Colonic mucosa (tissue), 4 donors: ENCODE results near the gene CLEC4A. TPM values are rescaled to one million over a fixed set of nuclear protein-coding genes. Genes with fewer than 3 reads are reported as not detected.
"Not testable (repeated sequence)": the region's sequence is repeated elsewhere in the genome, so short reads cannot be mapped to it uniquely, and the experiment has no call there.

Experiments
- DNase-seq: peaks from one replicate; pipeline ENCODE4 v3.0.0-alpha.2; 2020
- H3K27ac ChIP-seq: fragments of 200-600 bp; one replicate; pipeline ENCODE4 v1.8.0; 2021
- H3K27me3 ChIP-seq: fragments of 200-600 bp; one replicate; pipeline ENCODE4 v1.8.0; 2021
- H3K36me3 ChIP-seq: fragments of 200-600 bp; one replicate; pipeline ENCODE4 v1.8.0; 2021
- H3K4me1 ChIP-seq: fragments of 200-600 bp; one replicate; pipeline ENCODE4 v1.8.0; 2021; ENCODE audit warnings: mild to moderate bottlenecking
- H3K4me3 ChIP-seq: fragments of 200-600 bp; one replicate; pipeline ENCODE4 v1.8.0; 2021
- H3K9ac ChIP-seq, 2 donors: one replicate each; pipeline ENCODE4 v1.7.0; 2013; ENCODE audit warnings: control low read depth in 2 of 2, low read depth in 2 of 2, low read length in 2 of 2
- H3K9me3 ChIP-seq: fragments of 200-600 bp; one replicate; pipeline ENCODE4 v1.8.0; 2021
- CTCF ChIP-seq: fragments of 200-600 bp; IDR thresholded peaks from one replicate; pipeline ENCODE4 v1.8.0; 2022; ENCODE audit warnings: antibody characterized with exemption, mild to moderate bottlenecking
- intact Hi-C: fragments of 100-400 bp; cut with DNase I; formaldehyde crosslinking; loops from one replicate; pipeline ENCODE4 v1.14.1; 2022
- total RNA-seq, 2 donors: library from RNA; stranded (reverse); fragmentation: NEBNext Ultra II Directional in 1 of 2; extraction: Animal tissue kit (Norgen Biotek cat#: 25700) in 1 of 2; gene quantifications; one replicate each; pipeline ENCODE4 v1.2.1, GENCODE V29; 2021
- donor health status: healthy.
- donor health status: DM: no; HTN: no; CAD: no.
- donor health status: DM: no; HTN: no; CAD: no.

CLEC4A gene
- total RNA-seq, 2 donors from 2014 or later: 1.8 TPM

DNA sequence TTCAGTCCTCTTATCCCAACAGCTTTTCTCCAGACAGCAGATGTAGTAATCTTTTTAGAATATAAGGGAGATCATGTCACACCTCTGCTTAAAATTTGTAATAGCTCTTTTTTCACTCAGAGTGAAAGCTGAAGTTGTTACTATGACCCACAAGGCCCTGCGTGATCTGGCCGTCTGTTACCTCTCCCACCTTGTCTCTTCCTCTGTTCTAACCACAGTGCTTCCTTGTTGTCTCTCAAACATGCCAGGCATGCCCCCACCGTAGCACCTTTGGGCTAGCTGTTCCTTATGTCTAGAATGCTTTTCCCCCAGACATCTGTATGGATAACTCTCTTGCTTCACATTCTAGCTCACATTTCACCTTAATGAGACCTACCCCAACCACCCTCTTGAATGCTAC lies 34.8 kb upstream of the CLEC4A start:
- no peak overlapping the region for H3K9ac ChIP-seq
- no peaks in the 10 kb centered on the region for H3K9me3 ChIP-seq
- no peak for TF ChIP-seq CTCF
- H3K27ac ChIP-seq: no peak overlapping the region
- no peak for DNase-seq
- intact Hi-C loops: no loop called here
- no peaks in the 10 kb centered on the region for H3K27me3 ChIP-seq
- H3K4me1 ChIP-seq: no peaks in the 10 kb centered on the region
- H3K36me3 ChIP-seq: peaks cover 8% of the 10 kb centered on the region
- no peak overlapping the region for H3K4me3 ChIP-seq

- H3K27me3 ChIP-seq, intact Hi-C loops, H3K36me3 ChIP-seq, DNase-seq, H3K9me3 ChIP-seq, H3K4me1 ChIP-seq, H3K9ac ChIP-seq, H3K27ac ChIP-seq, H3K4me3 ChIP-seq: not testable (repeated sequence)
These were observed 34.1 kb upstream of the CLEC4A start for GRCh38 chr12:8089277-8089676.

DNA sequence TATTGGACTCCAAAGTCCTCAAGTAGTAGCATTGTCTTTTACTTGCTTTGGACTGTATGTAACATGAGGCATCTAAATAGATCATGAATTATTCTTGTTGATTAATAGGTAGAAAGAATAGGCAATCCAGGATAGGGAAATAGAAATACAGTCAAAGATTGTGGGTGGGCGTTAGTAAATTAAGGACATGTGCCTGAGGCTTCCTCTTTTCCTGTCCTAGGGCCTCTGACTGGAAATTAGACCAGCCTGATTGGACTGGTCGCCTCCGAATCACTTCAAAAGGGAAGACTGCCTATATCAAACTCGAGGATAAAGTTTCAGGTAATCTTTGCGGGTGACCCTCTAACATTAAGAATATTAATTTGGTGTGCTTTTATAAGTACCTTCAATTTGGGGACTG lies 33.7 kb upstream of the CLEC4A start:
- TF ChIP-seq CTCF: no peak
- H3K4me3 ChIP-seq: no peak overlapping the region
- H3K27ac ChIP-seq: no peak overlapping the region
- H3K27me3 ChIP-seq: no peaks in the 10 kb centered on the region
- no peak for DNase-seq
- intact Hi-C loops: no loop called here
- no peaks in the 10 kb centered on the region for H3K4me1 ChIP-seq
- H3K9ac ChIP-seq: no peak overlapping the region
- H3K9me3 ChIP-seq: no peaks in the 10 kb centered on the region
- peaks cover 8% of the 10 kb centered on the region for H3K36me3 ChIP-seq

DNA sequence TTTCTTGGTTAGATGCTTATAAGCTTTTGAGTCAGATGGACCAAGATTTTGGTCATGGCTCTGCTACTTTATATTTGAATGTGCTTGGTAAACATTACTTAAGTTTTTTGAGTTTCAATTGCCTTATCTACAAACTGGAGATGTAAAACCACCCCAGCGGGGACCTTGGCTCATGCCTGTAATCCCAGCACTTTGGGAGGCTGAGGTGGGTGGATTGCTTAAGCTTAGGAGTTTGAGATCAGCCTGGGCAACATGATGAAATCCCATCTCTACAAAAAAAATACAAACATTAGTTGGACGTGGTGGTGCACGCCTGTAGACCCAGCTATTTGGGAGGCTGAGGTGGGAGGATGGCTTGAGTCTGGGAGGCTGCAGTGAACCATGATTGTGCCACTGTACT lies 30.1 kb upstream of the CLEC4A start:
- no peak for TF ChIP-seq CTCF
- H3K36me3 ChIP-seq: peaks cover 8% of the 10 kb centered on the region
- intact Hi-C loops: no loop called here

GRCh38 chr12:8096281-8096915 lies 27.0 kb upstream of the CLEC4A start:
- no peak for DNase-seq
- H3K27ac ChIP-seq: no peak overlapping the region
- no peak for TF ChIP-seq CTCF
- no peaks in the 10 kb centered on the region for H3K27me3 ChIP-seq
- H3K36me3 ChIP-seq: peaks cover 8% of the 10 kb centered on the region
- no peaks in the 10 kb centered on the region for H3K9me3 ChIP-seq
- no peaks in the 10 kb centered on the region for H3K4me1 ChIP-seq
- intact Hi-C loops: no loop called here
- no peak overlapping the region for H3K4me3 ChIP-seq
- H3K9ac ChIP-seq: no peak overlapping the region

More for the DNA sequence above, 30.1 kb upstream of the CLEC4A start:
- no peak overlapping the region for H3K9ac ChIP-seq
- no peak overlapping the region for H3K27ac ChIP-seq
- H3K9me3 ChIP-seq: no peaks in the 10 kb centered on the region
- H3K4me3 ChIP-seq: no peak overlapping the region
- no peaks in the 10 kb centered on the region for H3K4me1 ChIP-seq
- H3K27me3 ChIP-seq: no peaks in the 10 kb centered on the region
- no peak for DNase-seq

DNA sequence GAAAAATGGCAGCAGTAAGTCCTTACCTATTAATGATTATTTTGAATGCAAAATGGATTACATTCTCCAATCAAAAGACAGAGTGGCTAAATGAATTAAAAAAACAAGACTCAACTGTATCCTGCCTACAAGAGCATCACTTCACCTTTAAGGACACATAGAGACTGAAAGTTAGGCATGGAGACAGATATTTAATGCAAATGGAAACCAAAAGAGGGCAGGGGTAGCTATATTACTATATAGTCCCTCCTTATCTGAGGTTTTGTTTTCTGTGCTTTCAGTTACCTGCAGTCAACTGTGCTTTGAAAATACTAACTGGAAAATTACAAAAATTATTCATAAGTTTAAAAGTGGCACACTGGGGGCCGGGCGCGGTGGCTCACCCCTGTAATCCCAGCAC lies 24.2 kb upstream of the CLEC4A start:
- Histone ChIP-seq H3K27me3 (no peaks in the 10 kb centered on the region), H3K27ac (no peak overlapping the region), H3K36me3 (no peaks in the 10 kb centered on the region), H3K4me1 (no peaks in the 10 kb centered on the region), H3K9ac (no peak overlapping the region), H3K9me3 (no peaks in the 10 kb centered on the region), H3K4me3 (no peak overlapping the region)
- DNase-seq: no peak
- TF ChIP-seq CTCF: no peak
- intact Hi-C loops: no loop called here
